GM20000 (cell line): ENCODE results near the gene TSC1.
"Not testable (repeated sequence)": the region's sequence is repeated elsewhere in the genome, so short reads cannot be mapped to it uniquely, and the experiment has no call there.

Experiments used
- DNase-seq: peaks from one replicate; pipeline ENCODE4 v3.0.0; 2012; ENCODE audit warnings: low spot score
- TF ChIP-seq, protein P1 (sequence below): IDR thresholded peaks from 2 replicates; pipeline ENCODE4 v1.5.1; 2012; ENCODE audit warnings: mild to moderate bottlenecking, control low read depth; ENCODE audit errors: extremely low read depth, missing control alignments

The TSC1 gene

GRCh38 chr9:132973713-132974112, 29.3 kb upstream of the TSC1 start:
- no peak for DNase-seq
- TF ChIP-seq, protein P1, sequence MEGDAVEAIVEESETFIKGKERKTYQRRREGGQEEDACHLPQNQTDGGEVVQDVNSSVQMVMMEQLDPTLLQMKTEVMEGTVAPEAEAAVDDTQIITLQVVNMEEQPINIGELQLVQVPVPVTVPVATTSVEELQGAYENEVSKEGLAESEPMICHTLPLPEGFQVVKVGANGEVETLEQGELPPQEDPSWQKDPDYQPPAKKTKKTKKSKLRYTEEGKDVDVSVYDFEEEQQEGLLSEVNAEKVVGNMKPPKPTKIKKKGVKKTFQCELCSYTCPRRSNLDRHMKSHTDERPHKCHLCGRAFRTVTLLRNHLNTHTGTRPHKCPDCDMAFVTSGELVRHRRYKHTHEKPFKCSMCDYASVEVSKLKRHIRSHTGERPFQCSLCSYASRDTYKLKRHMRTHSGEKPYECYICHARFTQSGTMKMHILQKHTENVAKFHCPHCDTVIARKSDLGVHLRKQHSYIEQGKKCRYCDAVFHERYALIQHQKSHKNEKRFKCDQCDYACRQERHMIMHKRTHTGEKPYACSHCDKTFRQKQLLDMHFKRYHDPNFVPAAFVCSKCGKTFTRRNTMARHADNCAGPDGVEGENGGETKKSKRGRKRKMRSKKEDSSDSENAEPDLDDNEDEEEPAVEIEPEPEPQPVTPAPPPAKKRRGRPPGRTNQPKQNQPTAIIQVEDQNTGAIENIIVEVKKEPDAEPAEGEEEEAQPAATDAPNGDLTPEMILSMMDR, result no peak

DNA sequence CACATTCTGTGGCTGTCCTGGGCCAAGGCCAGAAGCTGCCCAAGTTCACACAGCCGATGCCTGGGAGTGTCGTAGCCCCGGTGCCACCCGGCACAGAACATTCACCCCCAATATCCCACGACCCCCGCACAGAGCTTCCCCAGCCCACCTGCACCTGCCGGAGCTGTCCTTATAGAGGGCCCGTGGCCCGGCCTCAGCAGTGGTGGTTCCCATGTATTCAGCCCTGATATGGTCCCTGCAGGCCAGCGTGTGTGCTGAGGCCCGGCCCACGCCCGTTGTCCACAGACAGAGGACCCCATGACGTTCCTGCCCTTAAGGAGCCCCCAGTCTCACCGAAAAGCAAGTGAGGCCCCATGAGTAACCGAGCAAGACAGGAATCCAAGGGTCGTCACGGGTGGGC, 28.8 kb upstream of the TSC1 start:
- DNase-seq, result no peak
- TF ChIP-seq, protein P1, result no peak

GRCh38 chr9:132970324-132971062, 26.1 kb upstream of the TSC1 start:
- no peak for DNase-seq
- TF ChIP-seq, protein P1, result no peak

DNA sequence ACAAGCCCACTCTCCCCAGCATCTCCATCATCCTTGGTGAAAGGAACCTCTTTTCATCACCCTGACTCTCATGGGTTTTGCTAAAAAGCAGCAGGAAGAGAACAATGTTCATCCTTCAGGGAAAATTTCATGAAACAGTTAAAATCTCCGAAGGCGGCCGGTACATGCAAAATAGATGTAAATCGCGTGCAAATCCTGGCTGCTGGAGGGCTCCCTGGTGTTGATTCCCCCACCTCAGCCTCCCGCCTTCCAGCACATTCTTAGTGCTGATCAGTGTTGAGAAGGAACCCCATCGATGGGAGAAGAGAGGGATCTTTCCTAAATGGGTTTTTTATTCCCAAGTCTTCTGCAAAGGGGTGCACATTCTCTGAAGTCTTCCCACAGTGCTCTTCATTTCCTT, 25.4 kb upstream of the TSC1 start:
- DNase-seq, result no peak

GRCh38 chr9:132967908-132968307, 23.5 kb upstream of the TSC1 start:
- DNase-seq, result not testable (repeated sequence)

More for the DNA sequence above, 25.4 kb upstream of the TSC1 start:
- TF ChIP-seq, protein P1, result no peak

- no peak for DNase-seq
- TF ChIP-seq, protein P1, result no peak
These were observed 21.1 kb upstream of the TSC1 start for GRCh38 chr9:132965478-132965877.

GRCh38 chr9:132961002-132961401, 16.6 kb upstream of the TSC1 start:
- TF ChIP-seq, protein P1, result no peak
- no peak for DNase-seq

DNA sequence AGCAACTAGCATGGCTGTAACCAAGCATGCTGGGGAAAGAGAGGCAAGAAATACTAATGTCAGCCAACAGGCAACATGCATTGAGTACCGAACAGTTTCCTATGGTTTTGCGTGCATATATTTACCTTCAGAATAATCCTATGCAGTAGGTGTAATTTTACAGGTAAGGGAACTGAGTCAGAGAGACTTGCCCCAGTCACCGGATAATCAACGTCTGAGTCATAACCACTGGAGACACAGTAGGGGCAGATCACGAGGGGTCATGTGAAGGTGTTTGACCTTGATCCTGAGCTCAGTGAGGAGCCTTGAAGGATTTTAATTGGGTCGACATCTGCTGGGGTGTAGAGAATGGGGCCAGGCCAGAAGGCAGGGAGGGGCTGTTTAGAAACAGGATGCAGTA, 13.4 kb upstream of the TSC1 start:
- DNase-seq, result no peak
- TF ChIP-seq, protein P1, result no peak
